HG02678 (cell line): ENCODE measurements around the gene COL10A1.

Experiments used
- ATAC-seq: cut with Tn5 transposase; IDR thresholded peaks from one replicate; pipeline ENCODE4 v1.9.1; 2021; ENCODE audit warnings: mild to moderate bottlenecking, moderate library complexity; ENCODE audit not compliant: unreplicated experiment

The COL10A1 gene

GRCh38 chr6:116126032-116126431, at the start of gene COL10A1:
Gene COL10A1 (minus strand): TSS chr6:116126132. CDS start chr6:116125492, 640 bp downstream.
- ATAC-seq = no peak

- no peak for ATAC-seq
These were observed 49.4 kb upstream of the COL10A1 start for GRCh38 chr6:116175344-116175743.

- no peak for ATAC-seq
These were observed 48.0 kb upstream of the COL10A1 start for GRCh38 chr6:116173928-116174327.

GRCh38 chr6:116170358-116171057, 44.6 kb upstream of the COL10A1 start:
- ATAC-seq = no peak

- no peak for ATAC-seq
These were observed 43.9 kb upstream of the COL10A1 start for GRCh38 chr6:116169880-116170279.

- no peak for ATAC-seq
These were observed 42.2 kb upstream of the COL10A1 start for GRCh38 chr6:116168148-116168547.

GRCh38 chr6:116166369-116166768, 40.4 kb upstream of the COL10A1 start:
- no peak for ATAC-seq

- no peak for ATAC-seq
These were observed 39.7 kb upstream of the COL10A1 start for GRCh38 chr6:116165596-116165995.

GRCh38 chr6:116159782-116160524, 34.0 kb upstream of the COL10A1 start:
- no peak for ATAC-seq

- no peak for ATAC-seq
These were observed 32.7 kb upstream of the COL10A1 start for GRCh38 chr6:116158641-116159040.

- ATAC-seq = no peak
These were observed 31.5 kb upstream of the COL10A1 start for GRCh38 chr6:116157391-116157790.

- ATAC-seq = no peak
These were observed 30.7 kb upstream of the COL10A1 start for GRCh38 chr6:116156405-116157326.

GRCh38 chr6:116154887-116155286, 29.0 kb upstream of the COL10A1 start:
- ATAC-seq = no peak

- ATAC-seq = no peak
These were observed 26.7 kb upstream of the COL10A1 start for GRCh38 chr6:116152620-116153019.

GRCh38 chr6:116145803-116146675, 20.1 kb upstream of the COL10A1 start:
- ATAC-seq = no peak

GRCh38 chr6:116144605-116145004, 18.7 kb upstream of the COL10A1 start:
- no peak for ATAC-seq

GRCh38 chr6:116139917-116140316, 14.0 kb upstream of the COL10A1 start:
- ATAC-seq = no peak

- ATAC-seq = no peak
These were observed 11.0 kb upstream of the COL10A1 start for GRCh38 chr6:116136933-116137340.

- ATAC-seq = no peak
These were observed 10.4 kb upstream of the COL10A1 start for GRCh38 chr6:116136373-116136772.

- no peak for ATAC-seq
These were observed 7.5 kb upstream of the COL10A1 start for GRCh38 chr6:116133453-116133852.
